IMR-90 (cell line): ENCODE results near the gene OAS3. TPM values are rescaled to one million over a fixed set of nuclear protein-coding genes. Genes with fewer than 3 reads are reported as not detected.

Experiments used
- ATAC-seq: fragments of 200-7000 bp; cut with Tn5 transposase; 2 replicates; pipeline ENCODE4 v1.9.1; 2020; ENCODE audit warnings: low read depth, mild to moderate bottlenecking, moderate library complexity
- BruUV-seq: library from RNA; stranded (reverse); fragments of 400-500 nt; replicated peaks from 2 replicates; lab custom pipeline; 2021; lab: Mats Ljungman, UMichigan
- CTCF ChIA-PET: fragments of 300-600 bp; formaldehyde crosslinking; extraction: SDS; loops from one replicate; lab custom pipeline; 2021; ENCODE audit warnings: antibody characterized with exemption; lab: Yijun Ruan, JAX
- POLR2A ChIA-PET: fragments of 300-600 bp; sonication (Branson Sonifier 250); formaldehyde crosslinking; loops from one replicate; lab custom pipeline; 2022; ENCODE audit warnings: antibody characterized with exemption; ENCODE audit not compliant: unreplicated experiment; lab: Charles Lee
- DNase-seq: peaks from one replicate; pipeline ENCODE4 v3.0.0; 2013
- H2AFZ ChIP-seq: replicated peaks from 2 replicates; pipeline ENCODE3; 2013; ENCODE audit warnings: low read length, mild to moderate bottlenecking; ENCODE audit not compliant: poor library complexity
- H2AK5ac ChIP-seq: 2 replicates; pipeline ENCODE4 v1.6.1; 2013; ENCODE audit warnings: low read depth, low read length, inconsistent platforms
- H2AK9ac ChIP-seq: replicated peaks from 2 replicates; pipeline ENCODE3; 2013; ENCODE audit warnings: mild to moderate bottlenecking, low read depth, low read length, moderate library complexity; ENCODE audit not compliant: poor library complexity
- H2BK120ac ChIP-seq: 2 replicates; pipeline ENCODE4 v1.6.1; 2013; ENCODE audit warnings: low read depth, low read length, inconsistent platforms
- H2BK15ac ChIP-seq: 3 replicates; pipeline ENCODE4 v1.6.1; 2013; ENCODE audit warnings: low read depth, low read length, inconsistent platforms
- H2BK20ac ChIP-seq: 2 replicates; pipeline ENCODE4 v1.6.1; 2013; ENCODE audit warnings: low read depth, mild to moderate bottlenecking, inconsistent platforms, low read length, moderate library complexity
- H2BK5ac ChIP-seq: 2 replicates; pipeline ENCODE4 v1.6.1; 2013; ENCODE audit warnings: mild to moderate bottlenecking, low read depth, low read length, inconsistent platforms; ENCODE audit not compliant: poor library complexity, severe bottlenecking
- H3K14ac ChIP-seq: replicated peaks from 2 replicates; pipeline ENCODE4 v1.6.1; 2013; ENCODE audit warnings: low read depth, low read length, inconsistent platforms
- H3K18ac ChIP-seq: 2 replicates; pipeline ENCODE4 v1.6.1; 2013; ENCODE audit warnings: low read depth, low read length, control low read depth
- H3K23ac ChIP-seq: 2 replicates; pipeline ENCODE4 v1.6.1; 2013; ENCODE audit warnings: low read depth, low read length, inconsistent platforms
- H3K27ac ChIP-seq: 2 replicates; pipeline ENCODE4 v1.5.1; 2013; ENCODE audit warnings: mild to moderate bottlenecking, control low read depth, low read length; ENCODE audit not compliant: insufficient read depth
- H3K27me3 ChIP-seq: 2 replicates; pipeline ENCODE4 v1.6.1; 2013; ENCODE audit warnings: low read length; ENCODE audit not compliant: control insufficient read depth, insufficient read depth
- H3K36me3 ChIP-seq: 2 replicates; pipeline ENCODE4 v1.6.1; 2013; ENCODE audit warnings: low read length, mixed read lengths; ENCODE audit not compliant: control insufficient read depth, insufficient read depth
- H3K4ac ChIP-seq: 2 replicates; pipeline ENCODE4 v1.6.1; 2013; ENCODE audit warnings: low read depth, low read length, inconsistent platforms
- H3K4me1 ChIP-seq: 2 replicates; pipeline ENCODE4 v1.6.1; 2013; ENCODE audit warnings: low read length, mixed read lengths; ENCODE audit not compliant: control insufficient read depth, insufficient read depth
- H3K4me2 ChIP-seq: 2 replicates; pipeline ENCODE4 v1.6.1; 2013; ENCODE audit warnings: low read depth, mild to moderate bottlenecking, control low read depth, low read length, moderate library complexity
- H3K4me3 ChIP-seq: 2 replicates; pipeline ENCODE4 v1.5.1; 2013; ENCODE audit warnings: low read depth, mild to moderate bottlenecking, control low read depth, low read length, moderate library complexity; ENCODE audit not compliant: insufficient read depth
- H3K56ac ChIP-seq: 2 replicates; pipeline ENCODE4 v1.6.1; 2013; ENCODE audit warnings: low read length, inconsistent platforms; ENCODE audit not compliant: insufficient read depth; ENCODE audit errors: extremely low read depth
- H3K79me1 ChIP-seq, 2 experiments: 2 replicates each; pipeline ENCODE4 v1.6.1; 2013; ENCODE audit warnings: low read length in 2 of 2, inconsistent platforms in 1 of 2, low read depth in 1 of 2
- H3K9ac ChIP-seq: 2 replicates; pipeline ENCODE4 v1.6.1; 2013; ENCODE audit warnings: low read depth, low read length, control low read depth
- H3K9me1 ChIP-seq: 2 replicates; pipeline ENCODE4 v1.6.1; 2013; ENCODE audit warnings: low read length, inconsistent platforms; ENCODE audit not compliant: insufficient read depth
- H3K9me3 ChIP-seq: 2 replicates; pipeline ENCODE4 v1.6.1; 2013; ENCODE audit warnings: low read length; ENCODE audit not compliant: control insufficient read depth, insufficient read depth
- H4K20me1 ChIP-seq: 2 replicates; pipeline ENCODE4 v1.6.1; 2013; ENCODE audit warnings: low read length, inconsistent platforms; ENCODE audit not compliant: insufficient read depth
- H4K5ac ChIP-seq: 2 replicates; pipeline ENCODE4 v1.6.1; 2013; ENCODE audit warnings: mild to moderate bottlenecking, low read depth, low read length, control low read depth
- H4K8ac ChIP-seq, 2 experiments: 2 replicates each; pipeline ENCODE4 v1.6.1; 2013; ENCODE audit warnings: low read depth in 2 of 2, low read length in 2 of 2, control low read depth in 1 of 2, inconsistent platforms in 1 of 2
- H4K91ac ChIP-seq: 2 replicates; pipeline ENCODE4 v1.6.1; 2013; ENCODE audit warnings: low read depth, low read length, inconsistent platforms; ENCODE audit not compliant: insufficient read depth
- MAZ ChIP-seq: IDR thresholded peaks from 2 replicates; pipeline ENCODE4 v1.6.1; 2012; ENCODE audit warnings: low read depth, mild to moderate bottlenecking, low read length, improper control_type of control experiment, moderate library complexity, borderline replicate concordance
- RAD21 ChIP-seq: IDR thresholded peaks from 2 replicates; pipeline ENCODE4 v1.6.1; 2012; ENCODE audit warnings: low read length, improper control_type of control experiment
- SMC3 ChIP-seq: fragments of 150-350 bp; IDR thresholded peaks from 2 replicates; pipeline ENCODE4 v1.6.1; 2016; ENCODE audit warnings: low read depth, mild to moderate bottlenecking, antibody characterized with exemption, low read length, moderate library complexity
- WGBS, 2 experiments: methylation state at CpG; one replicate each; pipeline versions ENCODE4 v1.1.5 to v1.1.7; 2013; ENCODE audit warnings: missing lambda C conversion rate in 2 of 2; ENCODE audit not compliant: insufficient read length in 1 of 2; ENCODE audit errors: extremely low coverage in 2 of 2; 5-methylcytosine and 5-hydroxymethylcytosine counted together
- dilution Hi-C: fragments of 300-500 bp; cut with HindIII; formaldehyde crosslinking; loops from one replicate; pipeline ENCODE4 v1.14.3; 2018; ENCODE audit warnings: low sequenced_read_pairs; ENCODE audit not compliant: unreplicated experiment
- in situ Hi-C: fragments of 300-500 bp; cut with MboI; formaldehyde crosslinking; loops from 3 replicates; pipeline ENCODE4 v1.14.3; 2019; ENCODE audit warnings: low sequenced_read_pairs, inconsistent platforms, mixed read lengths
- intact Hi-C: fragments of 100-400 bp; cut with micrococcal nuclease; formaldehyde crosslinking; loops from 2 replicates; pipeline ENCODE4 v1.10.0; 2022
- polyA plus RNA-seq, 3 experiments: library from polyadenylated mRNA; depleted of rRNA; stranded (reverse); fragments of >200 nt; gene quantifications; 2 replicates each; pipeline ENCODE4 v1.2.3, GENCODE V29; 2012; ENCODE audit warnings: low replicate concordance in 1 of 3
- total RNA-seq: library from RNA; depleted of rRNA; stranded (reverse); fragments of >200 nt; gene quantifications from 2 replicates; pipeline ENCODE4 v1.2.3, GENCODE V29; 2012
- TF ChIP-seq, protein P1 (sequence below): conservative IDR thresholded peaks from 2 replicates; pipeline ENCODE4 v1.5.1; 2012; ENCODE audit warnings: mild to moderate bottlenecking, low read depth, low read length, improper control_type of control experiment

OAS3 gene
- total and polyA plus RNA-seq, 2 of the 4 experiments (the other 2 are of a cell fraction) = 4.1 to 7.8 TPM

DNA sequence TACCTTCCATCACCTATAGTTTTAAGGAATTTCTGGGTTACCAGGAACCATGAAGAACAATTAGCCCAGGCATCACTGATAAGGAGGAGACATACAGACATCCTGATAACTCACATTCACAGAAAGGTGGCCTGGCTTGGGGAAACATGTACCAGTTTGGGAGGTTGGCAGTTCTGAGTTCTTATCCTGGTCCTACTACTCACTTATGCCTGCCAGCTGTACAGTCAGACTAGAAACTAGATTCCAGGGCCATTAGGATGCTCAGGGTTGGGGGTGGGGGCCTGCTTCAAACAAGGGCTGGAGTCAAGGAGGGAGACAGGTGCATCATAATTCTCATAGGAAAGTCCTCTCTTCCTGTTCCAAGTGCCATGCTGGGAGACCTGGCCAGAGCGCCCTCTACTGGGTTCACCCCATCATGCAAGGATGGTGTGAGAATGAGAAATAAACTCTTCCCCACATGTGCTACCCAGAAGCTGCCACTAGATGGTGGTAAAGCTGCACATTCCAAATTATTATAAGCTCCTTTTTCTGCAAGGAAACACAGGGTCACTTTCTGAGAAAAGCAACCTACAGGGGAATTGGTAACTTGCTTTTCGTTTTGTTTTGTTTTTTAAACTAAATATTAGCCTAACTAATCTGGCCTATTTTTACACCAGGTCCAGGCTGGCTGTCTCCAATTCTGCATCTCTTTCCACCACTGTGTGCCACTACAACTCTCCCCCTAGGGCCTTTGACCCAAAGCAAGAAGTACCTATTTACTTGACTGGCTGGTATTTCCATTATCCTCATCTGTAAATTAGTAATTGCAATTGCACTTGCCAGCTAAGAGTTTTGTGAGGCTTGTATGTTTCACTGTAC lies 54.5 kb downstream of the OAS3 start:
- no CpG with 5 or more reads among the region's 2 CpGs for WGBS, 2 experiments
- no peak overlapping the region for H3K14ac ChIP-seq
- no peaks in the 10 kb centered on the region for H3K4me1 ChIP-seq
- H3K4me2 ChIP-seq = no peak overlapping the region
- no peaks in the 10 kb centered on the region for H3K9me1 ChIP-seq
- intact Hi-C loops = loop anchor here (1.0 to 5.0 kb wide), 3 partner anchors 39 to 182 kb away; no protein-coding TSS in a partner anchor
- no peak overlapping the region for H4K8ac ChIP-seq
- no peaks in the 10 kb centered on the region; the same call in 1 of the 2 replicates for H3K27me3 ChIP-seq
- TF ChIP-seq SMC3 = peak; percentile 54
- TF ChIP-seq, protein P1, sequence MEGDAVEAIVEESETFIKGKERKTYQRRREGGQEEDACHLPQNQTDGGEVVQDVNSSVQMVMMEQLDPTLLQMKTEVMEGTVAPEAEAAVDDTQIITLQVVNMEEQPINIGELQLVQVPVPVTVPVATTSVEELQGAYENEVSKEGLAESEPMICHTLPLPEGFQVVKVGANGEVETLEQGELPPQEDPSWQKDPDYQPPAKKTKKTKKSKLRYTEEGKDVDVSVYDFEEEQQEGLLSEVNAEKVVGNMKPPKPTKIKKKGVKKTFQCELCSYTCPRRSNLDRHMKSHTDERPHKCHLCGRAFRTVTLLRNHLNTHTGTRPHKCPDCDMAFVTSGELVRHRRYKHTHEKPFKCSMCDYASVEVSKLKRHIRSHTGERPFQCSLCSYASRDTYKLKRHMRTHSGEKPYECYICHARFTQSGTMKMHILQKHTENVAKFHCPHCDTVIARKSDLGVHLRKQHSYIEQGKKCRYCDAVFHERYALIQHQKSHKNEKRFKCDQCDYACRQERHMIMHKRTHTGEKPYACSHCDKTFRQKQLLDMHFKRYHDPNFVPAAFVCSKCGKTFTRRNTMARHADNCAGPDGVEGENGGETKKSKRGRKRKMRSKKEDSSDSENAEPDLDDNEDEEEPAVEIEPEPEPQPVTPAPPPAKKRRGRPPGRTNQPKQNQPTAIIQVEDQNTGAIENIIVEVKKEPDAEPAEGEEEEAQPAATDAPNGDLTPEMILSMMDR = peak; percentile 93
- TF ChIP-seq RAD21 = peak; percentile 72
- no peak for TF ChIP-seq MAZ
- H4K91ac ChIP-seq = no peak overlapping the region
- DNase-seq = peak; percentile 53
- H2BK15ac ChIP-seq = no peak overlapping the region
- peak; percentile 93 for ATAC-seq
- no peak overlapping the region for H4K5ac ChIP-seq
- H2AK9ac ChIP-seq = no peak overlapping the region
- dilution Hi-C loops = no loop called here
- H3K79me1 ChIP-seq = no peaks in the 10 kb centered on the region
- POLR2A ChIA-PET = no interaction called here
- no peak overlapping the region for H3K9ac ChIP-seq
- H3K56ac ChIP-seq = no peak overlapping the region
- H3K9me3 ChIP-seq = no peaks in the 10 kb centered on the region
- CTCF ChIA-PET = interaction anchor here (0.6 to 1.8 kb wide), 17 partner anchors 8 to 429 kb away, joined by 3 to 13 read pairs (median 4); partner anchors contain the start of genes OAS2 and SDSL
- no peak overlapping the region for H2AFZ ChIP-seq
- H4K20me1 ChIP-seq = no peaks in the 10 kb centered on the region
- in situ Hi-C loops = no loop called here
- H3K23ac ChIP-seq = no peak overlapping the region
- no peak overlapping the region for H3K27ac ChIP-seq
- H3K18ac ChIP-seq = no peak overlapping the region
- no peaks in the 10 kb centered on the region for H3K36me3 ChIP-seq
- no peak overlapping the region for H2AK5ac ChIP-seq
- BruUV-seq = no TSS peak
- no peak overlapping the region for H2BK5ac ChIP-seq
- no peak overlapping the region for H2BK120ac ChIP-seq
- H3K4ac ChIP-seq = no peak overlapping the region
- H2BK20ac ChIP-seq = no peak overlapping the region
- no peak overlapping the region for H3K4me3 ChIP-seq
